ENCODE data around the gene PRRX2. TPM values are rescaled to one million over a fixed set of nuclear protein-coding genes. Genes with fewer than 3 reads are reported as not detected.

PRRX2 gene
- total and polyA plus RNA-seq, 2 experiments from 2014 or later, result 9.7 to 23.0 TPM

DNA sequence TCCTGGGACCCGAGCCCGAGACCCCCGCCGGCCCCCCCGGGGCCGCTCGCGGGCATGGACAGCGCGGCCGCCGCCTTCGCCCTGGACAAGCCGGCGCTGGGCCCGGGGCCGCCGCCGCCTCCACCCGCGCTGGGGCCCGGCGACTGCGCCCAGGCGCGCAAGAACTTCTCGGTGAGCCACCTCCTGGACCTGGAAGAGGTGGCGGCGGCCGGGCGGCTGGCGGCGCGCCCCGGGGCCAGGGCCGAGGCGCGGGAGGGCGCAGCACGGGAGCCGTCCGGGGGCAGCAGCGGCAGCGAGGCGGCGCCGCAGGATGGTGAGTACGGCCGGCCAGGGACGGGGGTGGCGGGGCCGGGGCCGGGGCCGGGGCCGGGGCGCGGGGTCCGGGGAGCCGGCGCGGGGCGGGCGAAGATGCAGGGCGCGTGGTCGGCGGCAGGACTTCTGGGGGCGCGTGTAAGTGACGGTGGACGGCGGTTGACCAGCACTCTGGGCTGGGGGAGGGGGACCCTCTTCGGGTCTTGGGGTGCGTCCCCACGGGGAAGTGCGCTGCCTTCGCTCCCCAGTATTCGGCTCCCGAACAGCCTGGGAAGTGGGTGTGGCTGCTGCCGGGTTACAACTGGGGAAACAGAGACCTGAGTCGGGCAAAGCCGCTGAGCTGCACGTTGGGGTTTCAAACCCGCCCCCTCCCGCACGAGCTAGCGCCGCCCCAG lies 520 bp downstream of the PRRX2 start:
- Histone ChIP-seq H3K4me3 (peak overlapping the region; percentile 42), H2AFZ (no peak overlapping the region), H3K27ac (no peak overlapping the region), H3K4me1 (ENCODE audit: insufficient read depth) (peaks cover 12% of the 10 kb centered on the region), H3K79me2 (peaks cover 25% of the 10 kb centered on the region), H3K27me3 (peaks cover 40% of the 10 kb centered on the region), H3K9me2 (replicated peaks; ENCODE audit: insufficient read depth) (no peaks in the 10 kb centered on the region), H3K9me3 (ENCODE audit: low read depth) (no peaks in the 10 kb centered on the region), H3K36me3 (replicated peaks; ENCODE audit: insufficient read depth, low read depth) (no peaks in the 10 kb centered on the region), H3K4me2 (peak overlapping the region; percentile 83), H4K20me1 (ENCODE audit: insufficient read depth, poor library complexity, severe bottlenecking) (no peaks in the 10 kb centered on the region)
- no peak for DNase-seq (ENCODE audit: low spot score)
- TF ChIP-seq EZH2phosphoT487 (IDR thresholded peaks at IDR 0.05; ENCODE audit: low read depth, severe bottlenecking, unreplicated experiment) (no peak), EZH2 (IDR thresholded peaks at IDR 0.05; ENCODE audit: borderline replicate concordance) (no peak)
- TF ChIP-seq, protein P1, sequence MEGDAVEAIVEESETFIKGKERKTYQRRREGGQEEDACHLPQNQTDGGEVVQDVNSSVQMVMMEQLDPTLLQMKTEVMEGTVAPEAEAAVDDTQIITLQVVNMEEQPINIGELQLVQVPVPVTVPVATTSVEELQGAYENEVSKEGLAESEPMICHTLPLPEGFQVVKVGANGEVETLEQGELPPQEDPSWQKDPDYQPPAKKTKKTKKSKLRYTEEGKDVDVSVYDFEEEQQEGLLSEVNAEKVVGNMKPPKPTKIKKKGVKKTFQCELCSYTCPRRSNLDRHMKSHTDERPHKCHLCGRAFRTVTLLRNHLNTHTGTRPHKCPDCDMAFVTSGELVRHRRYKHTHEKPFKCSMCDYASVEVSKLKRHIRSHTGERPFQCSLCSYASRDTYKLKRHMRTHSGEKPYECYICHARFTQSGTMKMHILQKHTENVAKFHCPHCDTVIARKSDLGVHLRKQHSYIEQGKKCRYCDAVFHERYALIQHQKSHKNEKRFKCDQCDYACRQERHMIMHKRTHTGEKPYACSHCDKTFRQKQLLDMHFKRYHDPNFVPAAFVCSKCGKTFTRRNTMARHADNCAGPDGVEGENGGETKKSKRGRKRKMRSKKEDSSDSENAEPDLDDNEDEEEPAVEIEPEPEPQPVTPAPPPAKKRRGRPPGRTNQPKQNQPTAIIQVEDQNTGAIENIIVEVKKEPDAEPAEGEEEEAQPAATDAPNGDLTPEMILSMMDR (IDR thresholded peaks at IDR 0.05; ENCODE audit: poor library complexity), result no peak
- 2% methylated on average over 33 of the region's 88 CpGs for WGBS (ENCODE audit: low lambda C conversion rate, missing lambda C conversion rate)

DNA sequence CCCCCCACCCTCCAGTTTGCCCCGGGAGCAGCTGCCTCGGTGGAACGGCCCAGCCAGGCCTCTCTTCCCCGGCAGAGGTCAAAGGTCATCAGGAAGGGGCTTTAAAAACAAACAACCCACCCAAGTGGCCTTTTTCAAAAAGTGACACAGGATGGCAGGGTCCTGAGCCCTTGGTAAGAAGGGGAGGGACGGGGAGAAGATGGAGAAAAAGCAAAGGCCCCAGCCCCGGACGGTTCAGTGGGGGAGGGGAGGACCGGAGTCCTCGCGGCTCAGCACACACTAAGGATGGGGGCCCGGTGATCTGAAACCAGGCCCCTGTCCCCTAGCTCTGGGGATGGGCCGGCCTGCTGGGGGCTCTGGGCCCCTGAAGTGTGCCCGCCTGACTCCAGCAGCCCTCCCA lies 1.1 kb downstream of the PRRX2 start:
- Histone ChIP-seq H3K27ac (peak overlapping the region; percentile 16), H3K4me2 (peak overlapping the region; percentile 73), H3K9me2 (replicated peaks; ENCODE audit: insufficient read depth) (no peaks in the 10 kb centered on the region), H4K20me1 (ENCODE audit: insufficient read depth, poor library complexity, severe bottlenecking) (no peaks in the 10 kb centered on the region), H3K9me3 (ENCODE audit: low read depth) (no peaks in the 10 kb centered on the region), H3K36me3 (replicated peaks; ENCODE audit: insufficient read depth, low read depth) (no peaks in the 10 kb centered on the region), H3K79me2 (peaks cover 25% of the 10 kb centered on the region), H3K4me3 (peak overlapping the region; percentile 20), H2AFZ (no peak overlapping the region), H3K4me1 (ENCODE audit: insufficient read depth) (peaks cover 12% of the 10 kb centered on the region), H3K27me3 (peaks cover 40% of the 10 kb centered on the region)
- DNase-seq (ENCODE audit: low spot score), result no peak
- 13% methylated on average over 8 of the region's 13 CpGs for WGBS (ENCODE audit: low lambda C conversion rate, missing lambda C conversion rate)
- TF ChIP-seq EZH2 (IDR thresholded peaks at IDR 0.05; ENCODE audit: borderline replicate concordance), result no peak
- TF ChIP-seq, protein P1 (IDR thresholded peaks at IDR 0.05; ENCODE audit: poor library complexity), result no peak
- TF ChIP-seq EZH2phosphoT487 (IDR thresholded peaks at IDR 0.05; ENCODE audit: low read depth, severe bottlenecking, unreplicated experiment), result no peak

DNA sequence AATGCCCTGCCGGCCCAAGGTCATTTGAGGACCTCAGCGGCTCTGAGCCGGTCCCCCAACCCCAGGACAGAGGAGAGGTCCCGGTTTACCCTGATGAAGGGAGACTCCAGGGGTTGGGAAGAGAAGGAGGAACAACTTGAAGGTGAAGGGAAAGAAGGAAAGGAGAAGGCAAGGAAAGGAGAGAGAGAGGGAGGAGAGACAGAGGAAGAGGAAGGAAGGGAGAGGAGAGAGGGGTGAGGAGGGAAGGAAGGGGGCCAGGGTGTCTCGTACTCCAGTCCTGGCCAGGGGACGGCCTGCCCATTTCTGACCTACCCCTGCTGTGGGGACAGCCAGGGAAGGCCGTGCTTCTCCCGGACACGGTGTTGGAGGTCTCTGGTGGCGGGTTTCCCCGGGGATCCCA lies 1.9 kb downstream of the PRRX2 start:
- Histone ChIP-seq H3K79me2 (peaks cover 25% of the 10 kb centered on the region), H3K9me3 (ENCODE audit: low read depth) (no peaks in the 10 kb centered on the region), H3K4me3 (no peak overlapping the region), H3K27ac (peak overlapping the region; percentile 16), H2AFZ (no peak overlapping the region), H4K20me1 (ENCODE audit: insufficient read depth, poor library complexity, severe bottlenecking) (no peaks in the 10 kb centered on the region), H3K9me2 (replicated peaks; ENCODE audit: insufficient read depth) (no peaks in the 10 kb centered on the region), H3K4me1 (ENCODE audit: insufficient read depth) (peaks cover 12% of the 10 kb centered on the region), H3K36me3 (replicated peaks; ENCODE audit: insufficient read depth, low read depth) (no peaks in the 10 kb centered on the region), H3K4me2 (peak overlapping the region; percentile 73), H3K27me3 (peaks cover 40% of the 10 kb centered on the region)
- TF ChIP-seq, protein P1 (IDR thresholded peaks at IDR 0.05; ENCODE audit: poor library complexity), result no peak
- TF ChIP-seq EZH2 (IDR thresholded peaks at IDR 0.05; ENCODE audit: borderline replicate concordance), result no peak
- TF ChIP-seq EZH2phosphoT487 (IDR thresholded peaks at IDR 0.05; ENCODE audit: low read depth, severe bottlenecking, unreplicated experiment), result no peak
- WGBS (ENCODE audit: low lambda C conversion rate, missing lambda C conversion rate), result 82% methylated on average over 11 of the region's 11 CpGs
- no peak for DNase-seq (ENCODE audit: low spot score)
